Mesodermal cell (in vitro differentiated cells): ENCODE data around the gene ELOVL5.

Experiments
- H3K27ac ChIP-seq: 2 replicates; pipeline ENCODE4 v1.7.0; 2013; ENCODE audit warnings: mild to moderate bottlenecking, low read depth, low read length, moderate library complexity; ENCODE audit not compliant: severe bottlenecking
- H3K36me3 ChIP-seq: 2 replicates; pipeline ENCODE4 v1.7.1; 2013; ENCODE audit warnings: mild to moderate bottlenecking, low read length, moderate library complexity; ENCODE audit not compliant: control insufficient read depth, insufficient read depth
- H3K4me1 ChIP-seq: one replicate; pipeline ENCODE4 v1.7.1; 2013; ENCODE audit warnings: mild to moderate bottlenecking, low read length; ENCODE audit not compliant: insufficient read depth, control insufficient read depth, poor library complexity, severe bottlenecking
- H3K4me3 ChIP-seq: 2 replicates; pipeline ENCODE4 v1.7.0; 2013; ENCODE audit warnings: low read length, control low read depth, mild to moderate bottlenecking; ENCODE audit not compliant: insufficient read depth, poor library complexity, severe bottlenecking; ENCODE audit errors: extremely low read depth
- H3K9me3 ChIP-seq: 2 replicates; pipeline ENCODE4 v1.7.1; 2013; ENCODE audit warnings: mild to moderate bottlenecking, low read length, moderate library complexity; ENCODE audit not compliant: control insufficient read depth
- WGBS, 2 experiments: methylation state at CpG; one replicate each; pipeline ENCODE4 v1.1.5; 2013; ENCODE audit warnings: missing lambda C conversion rate in 2 of 2; ENCODE audit not compliant: insufficient coverage in 2 of 2; 5-methylcytosine and 5-hydroxymethylcytosine counted together

ELOVL5 gene

GRCh38 chr6:53252177-53252692 lies 96.5 kb downstream of the ELOVL5 start:
- Histone ChIP-seq H3K9me3 (no peaks in the 10 kb centered on the region), H3K27ac (no peak overlapping the region), H3K4me1 (peaks cover 3% of the 10 kb centered on the region), H3K4me3 (no peak overlapping the region), H3K36me3 (peaks cover 5% of the 10 kb centered on the region)
- 80 to 100% methylated on average over 1 of the region's 3 CpGs for WGBS, 2 experiments

GRCh38 chr6:53251033-53251672 lies 97.6 kb downstream of the ELOVL5 start:
- Histone ChIP-seq H3K4me1 (peaks cover 3% of the 10 kb centered on the region), H3K36me3 (no peaks in the 10 kb centered on the region), H3K27ac (no peak overlapping the region), H3K4me3 (no peak overlapping the region), H3K9me3 (no peaks in the 10 kb centered on the region)
- WGBS, 2 experiments, result 100% methylated on average over 2 of the region's 3 CpGs; no CpG with 5 or more reads in 1 of the 2 experiments

GRCh38 chr6:53250176-53251032 lies 98.3 kb downstream of the ELOVL5 start:
- Histone ChIP-seq H3K4me3 (no peak overlapping the region), H3K36me3 (no peaks in the 10 kb centered on the region), H3K4me1 (peaks cover 3% of the 10 kb centered on the region), H3K27ac (no peak overlapping the region), H3K9me3 (no peaks in the 10 kb centered on the region)
- 82 to 86% methylated on average over 5 to 7 of the region's 8 CpGs for WGBS, 2 experiments

GRCh38 chr6:53246924-53247323 lies 101.8 kb downstream of the ELOVL5 start:
- Histone ChIP-seq H3K27ac (no peak overlapping the region), H3K4me3 (no peak overlapping the region), H3K9me3 (no peaks in the 10 kb centered on the region), H3K36me3 (no peaks in the 10 kb centered on the region), H3K4me1 (peaks cover 3% of the 10 kb centered on the region)
- WGBS, 2 experiments, result 59 to 77% methylated on average over 2 of the region's 2 CpGs

- no peak overlapping the region for H3K27ac ChIP-seq
These were observed 103.8 kb downstream of the ELOVL5 start for GRCh38 chr6:53244958-53245357.

GRCh38 chr6:53244399-53244931 lies 104.3 kb downstream of the ELOVL5 start:
- Histone ChIP-seq H3K4me1 (no peaks in the 10 kb centered on the region), H3K27ac (no peak overlapping the region), H3K36me3 (no peaks in the 10 kb centered on the region), H3K9me3 (no peaks in the 10 kb centered on the region), H3K4me3 (no peak overlapping the region)
- WGBS, 2 experiments, result 95 to 100% methylated on average over 1 to 3 of the region's 4 CpGs

More at GRCh38 chr6:53244958-53245357, 103.8 kb downstream of the ELOVL5 start:
- WGBS, 2 experiments, result 100% methylated on average over 4 of the region's 5 CpGs; no CpG with 5 or more reads in 1 of the 2 experiments
- no peaks in the 10 kb centered on the region for H3K9me3 ChIP-seq
- no peaks in the 10 kb centered on the region for H3K36me3 ChIP-seq
- H3K4me1 ChIP-seq, result peaks cover 1% of the 10 kb centered on the region
- H3K4me3 ChIP-seq, result no peak overlapping the region

- H3K9me3 ChIP-seq, result no peaks in the 10 kb centered on the region
- H3K27ac ChIP-seq, result no peak overlapping the region
- 83 to 100% methylated on average over 3 to 4 of the region's 4 CpGs for WGBS, 2 experiments
- no peaks in the 10 kb centered on the region for H3K36me3 ChIP-seq
- no peaks in the 10 kb centered on the region for H3K4me1 ChIP-seq
- H3K4me3 ChIP-seq, result no peak overlapping the region
These were observed 106.8 kb downstream of the ELOVL5 start for GRCh38 chr6:53241938-53242337.

- Histone ChIP-seq H3K9me3 (no peaks in the 10 kb centered on the region), H3K4me3 (no peak overlapping the region), H3K36me3 (no peaks in the 10 kb centered on the region), H3K4me1 (no peaks in the 10 kb centered on the region), H3K27ac (no peak overlapping the region)
- WGBS, 2 experiments, result 78 to 89% methylated on average over 1 to 2 of the region's 2 CpGs
These were observed 108.0 kb downstream of the ELOVL5 start for GRCh38 chr6:53240761-53241160.

- Histone ChIP-seq H3K9me3 (no peaks in the 10 kb centered on the region), H3K27ac (no peak overlapping the region), H3K36me3 (no peaks in the 10 kb centered on the region), H3K4me1 (no peaks in the 10 kb centered on the region), H3K4me3 (no peak overlapping the region)
- 96 to 100% methylated on average over 3 of the region's 3 CpGs for WGBS, 2 experiments
These were observed 108.6 kb downstream of the ELOVL5 start for GRCh38 chr6:53240139-53240538.

GRCh38 chr6:53239526-53239925 lies 109.2 kb downstream of the ELOVL5 start:
- H3K4me3 ChIP-seq, result no peak overlapping the region
- WGBS, 2 experiments, result 83% methylated on average over 1 of the region's 3 CpGs; no CpG with 5 or more reads in 1 of the 2 experiments
- no peak overlapping the region for H3K27ac ChIP-seq
- no peaks in the 10 kb centered on the region for H3K36me3 ChIP-seq
- H3K9me3 ChIP-seq, result no peaks in the 10 kb centered on the region
- H3K4me1 ChIP-seq, result no peaks in the 10 kb centered on the region
